Keratinocyte (primary cell): ENCODE results near the gene GRHL3. TPM values are rescaled to one million over a fixed set of nuclear protein-coding genes. Genes with fewer than 3 reads are reported as not detected.

Experiments used
- DNase-seq: peaks from one replicate; pipeline ENCODE4 v3.0.0-alpha.2; 2011; ENCODE audit warnings: low read depth, missing footprints, low spot score
- FAIRE-seq: peaks from 2 replicates; lab custom pipeline; 2011; peaks lifted over from hg19 to GRCh38; lab: Jason Lieb, UNC
- H2AFZ ChIP-seq: 2 replicates; pipeline ENCODE4 v1.6.0; 2012; ENCODE audit warnings: low read length, control low read depth, inconsistent platforms; ENCODE audit not compliant: control insufficient read depth
- H3K27ac ChIP-seq: 2 replicates; pipeline ENCODE4 v1.5.1; 2011; ENCODE audit warnings: low read length; ENCODE audit not compliant: control insufficient read depth, insufficient read depth
- H3K27me3 ChIP-seq: 3 replicates; pipeline ENCODE4 v1.6.0; 2011; ENCODE audit warnings: low read length; ENCODE audit not compliant: control insufficient read depth, insufficient read depth; ENCODE audit errors: extremely low read depth
- H3K36me3 ChIP-seq, 2 experiments: 2 replicates in 1 of 2; 3 replicates in 1 of 2; pipeline ENCODE4 v1.5.1; 2011; ENCODE audit warnings: low read length in 2 of 2, mild to moderate bottlenecking in 1 of 2; ENCODE audit not compliant: control insufficient read depth in 2 of 2, insufficient read depth in 2 of 2; ENCODE audit errors: extremely low read depth in 1 of 2
- H3K4me1 ChIP-seq: 3 replicates; pipeline ENCODE4 v1.5.1; 2011; ENCODE audit warnings: low read length; ENCODE audit not compliant: control insufficient read depth, insufficient read depth; ENCODE audit errors: extremely low read depth
- H3K4me2 ChIP-seq: 3 replicates; pipeline ENCODE4 v1.6.0; 2011; ENCODE audit warnings: low read depth, low read length; ENCODE audit not compliant: control insufficient read depth, insufficient read depth; ENCODE audit errors: extremely low read depth
- H3K4me3 ChIP-seq, 3 experiments: fragments of 200-600 bp in 1 of 3; sonication (generic) in 1 of 3; 2 replicates in 2 of 3; 3 replicates in 1 of 3; pipeline ENCODE4 v1.5.1; 2011 to 2016; ENCODE audit warnings: low read length in 3 of 3, mild to moderate bottlenecking in 3 of 3, control low read depth in 2 of 3, inconsistent platforms in 1 of 3, low read depth in 1 of 3, mixed read lengths in 1 of 3, mixed run types in 1 of 3, moderate library complexity in 1 of 3; ENCODE audit not compliant: control insufficient read depth in 2 of 3, insufficient read depth in 2 of 3; ENCODE audit errors: extremely low read depth in 1 of 3
- H3K79me2 ChIP-seq: 2 replicates; pipeline ENCODE4 v1.6.0; 2012; ENCODE audit warnings: low read length; ENCODE audit not compliant: control insufficient read depth, insufficient read depth
- H3K9ac ChIP-seq: 3 replicates; pipeline ENCODE4 v1.6.0; 2011; ENCODE audit warnings: low read length; ENCODE audit not compliant: control insufficient read depth, insufficient read depth; ENCODE audit errors: extremely low read depth
- H3K9me1 ChIP-seq: 3 replicates; pipeline ENCODE4 v1.6.0; 2011; ENCODE audit warnings: low read length; ENCODE audit not compliant: control insufficient read depth, insufficient read depth; ENCODE audit errors: extremely low read depth
- H3K9me3 ChIP-seq: 2 replicates; pipeline ENCODE4 v1.5.1; 2012; ENCODE audit warnings: low read depth, low read length; ENCODE audit not compliant: control insufficient read depth
- H4K20me1 ChIP-seq: 3 replicates; pipeline ENCODE4 v1.6.0; 2011; ENCODE audit warnings: low read length; ENCODE audit not compliant: control insufficient read depth, insufficient read depth; ENCODE audit errors: extremely low read depth
- EZH2 ChIP-seq: IDR thresholded peaks from one replicate; pipeline ENCODE4 v1.6.1; 2012; ENCODE audit warnings: inconsistent platforms, mild to moderate bottlenecking, low read length, moderate library complexity
- dilution Hi-C: fragments of 300-500 bp; cut with MboI; formaldehyde crosslinking; loops from one replicate; pipeline ENCODE4 v1.7.0; 2020; ENCODE audit warnings: low sequenced_read_pairs; ENCODE audit not compliant: extremely low pct_ligation_motif_present
- polyA plus RNA-seq, 5 experiments: library from polyadenylated mRNA; depleted of rRNA in 3 of 5; stranded (reverse) in 3 of 5; stranded (forward) in 1 of 5; unstranded in 1 of 5; fragments of >200 nt; gene quantifications; 1 replicate in 1 of 5; 2 replicates in 3 of 5; 3 replicates in 1 of 5; pipeline versions ENCODE4 v1.2.1 to v1.2.3, GENCODE V29; 2011 to 2012; ENCODE audit warnings: missing spikeins in 2 of 5, low read depth in 1 of 5, low replicate concordance in 1 of 5
- TF ChIP-seq, protein P1 (sequence below), 3 experiments: IDR thresholded peaks in 1 of 3; conservative IDR thresholded peaks in 1 of 3; optimal IDR thresholded peaks in 1 of 3; 2 replicates in 2 of 3; 3 replicates in 1 of 3; pipeline versions ENCODE3 to v1.5.1; 2011; ENCODE audit warnings: low read length in 3 of 3, mild to moderate bottlenecking in 3 of 3, moderate library complexity in 2 of 3, control low read depth in 1 of 3, inconsistent platforms in 1 of 3; ENCODE audit not compliant: insufficient read depth in 2 of 3; ENCODE audit errors: extremely low read depth in 1 of 3

The GRHL3 gene
- polyA plus RNA-seq, 1 donor (not counting 4 experiments of a cell fraction or from before 2014, with no cell fraction given): 13.0 TPM

DNA sequence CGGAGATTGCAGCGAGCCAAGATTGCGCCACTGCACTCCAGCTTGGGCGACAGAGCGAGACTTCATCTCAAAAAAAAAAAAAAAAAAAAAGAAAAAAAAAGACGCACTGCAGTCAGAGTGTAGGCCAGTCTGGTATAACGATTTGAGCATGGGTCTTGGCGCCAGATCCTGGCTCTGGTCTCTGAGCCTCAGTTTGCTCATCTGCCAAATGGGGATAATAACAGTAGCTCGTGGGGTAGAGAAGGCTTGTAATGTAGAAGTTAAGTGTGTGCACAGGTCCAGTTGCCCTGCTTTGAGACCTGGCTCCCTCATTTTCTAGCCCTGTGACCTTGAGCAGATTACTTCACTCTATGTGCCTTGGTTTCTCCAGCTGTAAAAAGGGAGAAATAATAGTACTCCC lies 26.3 kb upstream of the GRHL3 start:
- no peak overlapping the region for H3K4me2 ChIP-seq
- peak overlapping the region; percentile 82 for H3K9ac ChIP-seq
- H2AFZ ChIP-seq: no peak overlapping the region
- FAIRE-seq (no peak), DNase-seq (no peak)
- no peaks in the 10 kb centered on the region for H3K9me3 ChIP-seq
- no peaks in the 10 kb centered on the region for H3K36me3 ChIP-seq
- no peaks in the 10 kb centered on the region for H3K79me2 ChIP-seq
- no peaks in the 10 kb centered on the region for H3K9me1 ChIP-seq
- dilution Hi-C loops: no loop called here
- peak overlapping the region; percentile 99 for H3K27ac ChIP-seq
- peaks cover 62% of the 10 kb centered on the region for H3K4me1 ChIP-seq
- no peaks in the 10 kb centered on the region for H4K20me1 ChIP-seq
- H3K4me3 ChIP-seq: no peak overlapping the region
- TF ChIP-seq, protein P1, sequence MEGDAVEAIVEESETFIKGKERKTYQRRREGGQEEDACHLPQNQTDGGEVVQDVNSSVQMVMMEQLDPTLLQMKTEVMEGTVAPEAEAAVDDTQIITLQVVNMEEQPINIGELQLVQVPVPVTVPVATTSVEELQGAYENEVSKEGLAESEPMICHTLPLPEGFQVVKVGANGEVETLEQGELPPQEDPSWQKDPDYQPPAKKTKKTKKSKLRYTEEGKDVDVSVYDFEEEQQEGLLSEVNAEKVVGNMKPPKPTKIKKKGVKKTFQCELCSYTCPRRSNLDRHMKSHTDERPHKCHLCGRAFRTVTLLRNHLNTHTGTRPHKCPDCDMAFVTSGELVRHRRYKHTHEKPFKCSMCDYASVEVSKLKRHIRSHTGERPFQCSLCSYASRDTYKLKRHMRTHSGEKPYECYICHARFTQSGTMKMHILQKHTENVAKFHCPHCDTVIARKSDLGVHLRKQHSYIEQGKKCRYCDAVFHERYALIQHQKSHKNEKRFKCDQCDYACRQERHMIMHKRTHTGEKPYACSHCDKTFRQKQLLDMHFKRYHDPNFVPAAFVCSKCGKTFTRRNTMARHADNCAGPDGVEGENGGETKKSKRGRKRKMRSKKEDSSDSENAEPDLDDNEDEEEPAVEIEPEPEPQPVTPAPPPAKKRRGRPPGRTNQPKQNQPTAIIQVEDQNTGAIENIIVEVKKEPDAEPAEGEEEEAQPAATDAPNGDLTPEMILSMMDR (optimal IDR thresholded peaks at IDR 0.05 in 1 of 3, IDR thresholded peaks at IDR 0.05 in 1 of 3, conservative IDR thresholded peaks at IDR 0.05 in 1 of 3; ENCODE audit: extremely low read depth in 1 of 3, insufficient read depth in 2 of 3, low read length in 3 of 3): no peak
- TF ChIP-seq EZH2: no peak
- no peaks in the 10 kb centered on the region for H3K27me3 ChIP-seq

- Histone ChIP-seq H3K36me3 (no peaks in the 10 kb centered on the region), H3K4me1 (peaks cover 62% of the 10 kb centered on the region), H3K4me3 (peak overlapping the region in 1 of 3 experiments; percentile 28), H2AFZ (peak overlapping the region; percentile 55), H3K27ac (peak overlapping the region; percentile 99), H3K27me3 (no peaks in the 10 kb centered on the region), H4K20me1 (no peaks in the 10 kb centered on the region), H3K9me1 (no peaks in the 10 kb centered on the region), H3K79me2 (no peaks in the 10 kb centered on the region), H3K9me3 (no peaks in the 10 kb centered on the region), H3K4me2 (peak overlapping the region; percentile 81), H3K9ac (peak overlapping the region; percentile 82)
- dilution Hi-C loops: no loop called here
- FAIRE-seq (no peak), DNase-seq (no peak)
- TF ChIP-seq, protein P1 (optimal IDR thresholded peaks at IDR 0.05 in 1 of 3, IDR thresholded peaks at IDR 0.05 in 1 of 3, conservative IDR thresholded peaks at IDR 0.05 in 1 of 3; ENCODE audit: extremely low read depth in 1 of 3, insufficient read depth in 2 of 3, low read length in 3 of 3): no peak
- TF ChIP-seq EZH2: no peak
Observed at GRCh38 chr1:24293392-24294227, 25.5 kb upstream of the GRHL3 start.
